HG03045 (cell line): ENCODE measurements around the gene PARVA.

ENCODE experiments used
- ATAC-seq: cut with Tn5 transposase; IDR thresholded peaks from one replicate; pipeline ENCODE4 v1.9.1; 2021; ENCODE audit warnings: mild to moderate bottlenecking, moderate library complexity; ENCODE audit not compliant: unreplicated experiment

The PARVA gene

GRCh38 chr11:12403122-12403996 lies 26.0 kb downstream of the PARVA start:
- no peak for ATAC-seq

GRCh38 chr11:12403997-12404350 lies 26.6 kb downstream of the PARVA start:
- no peak for ATAC-seq

- no peak for ATAC-seq
Measured at GRCh38 chr11:12404436-12404835, 27.1 kb downstream of the PARVA start.

- no peak for ATAC-seq
Measured at GRCh38 chr11:12408156-12408770, 30.9 kb downstream of the PARVA start.

- no peak for ATAC-seq
Measured at GRCh38 chr11:12409621-12410005, 32.2 kb downstream of the PARVA start.

GRCh38 chr11:12410006-12410728 lies 32.8 kb downstream of the PARVA start:
- no peak for ATAC-seq

- no peak for ATAC-seq
Measured at GRCh38 chr11:12411393-12411792, 34.0 kb downstream of the PARVA start.

GRCh38 chr11:12411806-12412727 lies 34.7 kb downstream of the PARVA start:
- ATAC-seq, result no peak

- no peak for ATAC-seq
Measured at GRCh38 chr11:12413141-12414052, 36.0 kb downstream of the PARVA start.

- ATAC-seq, result no peak
Measured at GRCh38 chr11:12414611-12415010, 37.2 kb downstream of the PARVA start.

GRCh38 chr11:12415342-12415966 lies 38.1 kb downstream of the PARVA start:
- no peak for ATAC-seq

GRCh38 chr11:12416552-12416951 lies 39.2 kb downstream of the PARVA start:
- no peak for ATAC-seq

GRCh38 chr11:12417691-12418611 lies 40.6 kb downstream of the PARVA start:
- ATAC-seq, result no peak

GRCh38 chr11:12420040-12420439 lies 42.7 kb downstream of the PARVA start:
- no peak for ATAC-seq

- no peak for ATAC-seq
Measured at GRCh38 chr11:12420706-12421105, 43.3 kb downstream of the PARVA start.

GRCh38 chr11:12421386-12421785 lies 44.0 kb downstream of the PARVA start:
- ATAC-seq, result no peak

GRCh38 chr11:12426176-12426575 lies 48.8 kb downstream of the PARVA start:
- ATAC-seq, result no peak

- ATAC-seq, result no peak
Measured at GRCh38 chr11:12429155-12429554, 51.8 kb downstream of the PARVA start.
